DMS 273 treated with DMSO at 0.1 percent for 48 hours (cell line): ENCODE results near the gene RECQL5.
"Not testable (repeated sequence)": the region's sequence is repeated elsewhere in the genome, so short reads cannot be mapped to it uniquely, and the experiment has no call there.

Experiments used
- DNase-seq: peaks from one replicate; lab custom pipeline; 2025; lab: John Stamatoyannopoulos, UW

The RECQL5 gene

GRCh38 chr17:75647921-75648320, 19.0 kb downstream of the RECQL5 start:
- no peak for DNase-seq

GRCh38 chr17:75647061-75647460, 19.9 kb downstream of the RECQL5 start:
- DNase-seq = no peak

GRCh38 chr17:75646638-75646992, 20.3 kb downstream of the RECQL5 start:
- no peak for DNase-seq

GRCh38 chr17:75645889-75646637, 20.9 kb downstream of the RECQL5 start:
- no peak for DNase-seq

GRCh38 chr17:75645501-75645888, 21.5 kb downstream of the RECQL5 start:
- DNase-seq = no peak

GRCh38 chr17:75643643-75644017, 23.3 kb downstream of the RECQL5 start:
- no peak for DNase-seq

- DNase-seq = no peak
Observed at GRCh38 chr17:75642784-75643642, 23.9 kb downstream of the RECQL5 start.

- no peak for DNase-seq
Observed at GRCh38 chr17:75642182-75642783, 24.7 kb downstream of the RECQL5 start.

- no peak for DNase-seq
Observed at GRCh38 chr17:75641343-75641742, 25.6 kb downstream of the RECQL5 start.

- no peak for DNase-seq
Observed at GRCh38 chr17:75640556-75641119, 26.3 kb downstream of the RECQL5 start.

GRCh38 chr17:75639771-75640555, 27.0 kb downstream of the RECQL5 start:
- no peak for DNase-seq

- DNase-seq = no peak
Observed at GRCh38 chr17:75639327-75639726, 27.6 kb downstream of the RECQL5 start.

GRCh38 chr17:75638893-75639292, 28.1 kb downstream of the RECQL5 start:
- no peak for DNase-seq

GRCh38 chr17:75638039-75638438, 28.9 kb downstream of the RECQL5 start:
- not testable (repeated sequence) for DNase-seq

- no peak for DNase-seq
Observed at GRCh38 chr17:75637551-75637950, 29.4 kb downstream of the RECQL5 start.

GRCh38 chr17:75637143-75637538, 29.8 kb downstream of the RECQL5 start:
- DNase-seq = no peak

- no peak for DNase-seq
Observed at GRCh38 chr17:75636381-75637142, 30.4 kb downstream of the RECQL5 start.

GRCh38 chr17:75635610-75636202, 31.2 kb downstream of the RECQL5 start:
- peak; percentile 62 for DNase-seq

GRCh38 chr17:75634754-75635609, 32.0 kb downstream of the RECQL5 start:
- DNase-seq = no peak

GRCh38 chr17:75634376-75634740, 32.6 kb downstream of the RECQL5 start:
- no peak for DNase-seq
